ENCODE data around the gene ING4. TPM values are rescaled to one million over a fixed set of nuclear protein-coding genes. Genes with fewer than 3 reads are reported as not detected.

The ING4 gene
- polyA plus RNA-seq, 1 of the 3 experiments (the other 2 are of a cell fraction) = 96.5 TPM

DNA sequence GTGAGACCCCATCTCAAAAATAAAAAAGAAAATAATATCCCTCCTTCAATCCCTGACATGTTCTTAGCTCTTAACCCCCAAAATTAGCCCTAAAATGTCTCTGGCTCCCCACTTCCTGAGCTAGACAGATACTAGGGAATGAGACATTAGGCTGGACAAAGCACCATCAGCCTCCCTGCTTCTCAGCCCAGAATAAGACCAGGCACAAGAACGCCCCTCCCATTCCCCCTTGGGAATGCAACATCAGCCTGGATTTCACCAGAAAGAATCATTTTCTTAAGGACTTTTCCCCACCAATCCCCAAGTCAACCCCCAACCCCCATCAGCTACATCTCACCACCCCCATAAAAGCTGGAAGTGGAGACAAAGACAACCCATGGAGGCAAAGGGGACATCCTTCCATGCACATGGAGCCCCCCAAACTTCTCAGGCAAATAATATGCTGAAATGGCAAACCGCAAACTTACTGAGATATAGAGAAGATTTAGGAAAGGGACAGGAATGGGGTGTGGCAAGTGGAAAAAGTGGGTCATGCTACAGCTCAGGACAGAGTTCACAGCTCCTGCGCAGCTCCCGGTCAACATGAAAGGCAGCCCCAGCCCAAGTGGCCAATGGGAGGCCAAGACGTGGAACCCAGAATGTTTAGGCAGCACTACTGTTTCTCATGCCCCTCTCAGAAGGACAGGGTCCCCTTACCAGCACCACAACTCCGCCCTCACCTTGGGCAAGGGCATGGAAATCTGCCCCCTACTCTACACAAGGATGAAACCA lies 58.5 kb downstream of the ING4 start:
- 81% methylated on average over 5 of the region's 6 CpGs for WGBS (ENCODE audit: low lambda C conversion rate)
- CTCF ChIA-PET = interaction anchor here (0.6 to 3.5 kb wide), 11 partner anchors 16 to 206 kb away, joined by 3 to 17 read pairs (median 4); no protein-coding TSS in a partner anchor
- Histone ChIP-seq H3K4me1 (ENCODE audit: control insufficient read depth in 1 of 2, insufficient read depth in 2 of 2, low read depth in 1 of 2, low read length in 1 of 2) (peaks cover 26 to 41% of the 10 kb centered on the region in 2 experiments), H3F3A (replicated peaks; ENCODE audit: insufficient read depth) (peaks cover 25% of the 10 kb centered on the region), H3K27ac (ENCODE audit: low read depth in 2 of 2, low read length in 1 of 2) (no peak overlapping the region), H3K9me3 (no peaks in the 10 kb centered on the region), H3K27me3 (ENCODE audit: insufficient read depth) (no peaks in the 10 kb centered on the region), H3K9ac (peak overlapping the region; percentile 78), H3K4me2 (peak overlapping the region; percentile 91), H3K4me3 (ENCODE audit: low read depth in 2 of 2, low read length in 1 of 2) (peak overlapping the region; percentile 48 to 90), H2AFZ (ENCODE audit: low read depth) (no peak overlapping the region), H3K79me2 (ENCODE audit: insufficient read depth) (peaks cover 74% of the 10 kb centered on the region), H3K9me2 (no peaks in the 10 kb centered on the region), H4K20me1 (ENCODE audit: insufficient read depth) (peaks cover 47% of the 10 kb centered on the region), H3K36me3 (replicated peaks in 1 of 2; ENCODE audit: control insufficient read depth in 1 of 2, insufficient read depth in 2 of 2, low read length in 1 of 2) (peaks cover 44 to 51% of the 10 kb centered on the region in 2 experiments)
- no peak for DNase-seq
- TF ChIP-seq YY1 (IDR thresholded peaks at IDR 0.05; ENCODE audit: low read depth) (no peak), NFIC (IDR thresholded peaks at IDR 0.05; ENCODE audit: borderline replicate concordance) (no peak), SIN3A (IDR thresholded peaks at IDR 0.05; ENCODE audit: borderline replicate concordance, low read depth, low read length) (no peak), GATA2 (CRISPR knock-in tag; IDR thresholded peaks at IDR 0.05) (no peak), EP300 (IDR thresholded peaks at IDR 0.05; ENCODE audit: borderline replicate concordance in 1 of 2, low read depth in 1 of 2, low read length in 1 of 2) (no peak), FOXJ3 (CRISPR knock-in tag; IDR thresholded peaks at IDR 0.05) (no peak), ELF1 (IDR thresholded peaks at IDR 0.05) (no peak), RFX5 (IDR thresholded peaks at IDR 0.05; ENCODE audit: low read length) (no peak), TEAD4 (IDR thresholded peaks at IDR 0.05; ENCODE audit: borderline replicate concordance, insufficient read depth) (no peak), NRF1 (IDR thresholded peaks at IDR 0.05; ENCODE audit: low read depth, low read length) (no peak), GABPA (IDR thresholded peaks at IDR 0.05; ENCODE audit: low read depth) (no peak), RAD21 (IDR thresholded peaks at IDR 0.05; ENCODE audit: low read length) (no peak), RCOR1 (IDR thresholded peaks at IDR 0.05; ENCODE audit: low read length) (no peak), SMC3 (IDR thresholded peaks at IDR 0.05; ENCODE audit: low read depth, low read length) (no peak), CHD2 (IDR thresholded peaks at IDR 0.05; ENCODE audit: low read length, partially characterized antibody) (no peak), POLR2AphosphoS5 (IDR thresholded peaks at IDR 0.05; ENCODE audit: low read depth, low read length) (no peak)
- TF ChIP-seq, protein P1, sequence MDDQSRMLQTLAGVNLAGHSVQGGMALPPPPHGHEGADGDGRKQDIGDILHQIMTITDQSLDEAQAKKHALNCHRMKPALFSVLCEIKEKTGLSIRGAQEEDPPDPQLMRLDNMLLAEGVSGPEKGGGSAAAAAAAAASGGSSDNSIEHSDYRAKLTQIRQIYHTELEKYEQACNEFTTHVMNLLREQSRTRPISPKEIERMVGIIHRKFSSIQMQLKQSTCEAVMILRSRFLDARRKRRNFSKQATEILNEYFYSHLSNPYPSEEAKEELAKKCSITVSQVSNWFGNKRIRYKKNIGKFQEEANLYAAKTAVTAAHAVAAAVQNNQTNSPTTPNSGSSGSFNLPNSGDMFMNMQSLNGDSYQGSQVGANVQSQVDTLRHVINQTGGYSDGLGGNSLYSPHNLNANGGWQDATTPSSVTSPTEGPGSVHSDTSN (IDR thresholded peaks at IDR 0.05) = no peak
- TF ChIP-seq, protein P2, sequence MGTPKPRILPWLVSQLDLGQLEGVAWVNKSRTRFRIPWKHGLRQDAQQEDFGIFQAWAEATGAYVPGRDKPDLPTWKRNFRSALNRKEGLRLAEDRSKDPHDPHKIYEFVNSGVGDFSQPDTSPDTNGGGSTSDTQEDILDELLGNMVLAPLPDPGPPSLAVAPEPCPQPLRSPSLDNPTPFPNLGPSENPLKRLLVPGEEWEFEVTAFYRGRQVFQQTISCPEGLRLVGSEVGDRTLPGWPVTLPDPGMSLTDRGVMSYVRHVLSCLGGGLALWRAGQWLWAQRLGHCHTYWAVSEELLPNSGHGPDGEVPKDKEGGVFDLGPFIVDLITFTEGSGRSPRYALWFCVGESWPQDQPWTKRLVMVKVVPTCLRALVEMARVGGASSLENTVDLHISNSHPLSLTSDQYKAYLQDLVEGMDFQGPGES (IDR thresholded peaks at IDR 0.05; ENCODE audit: low read depth, low read length) = no peak
- TF ChIP-seq, protein P3, sequence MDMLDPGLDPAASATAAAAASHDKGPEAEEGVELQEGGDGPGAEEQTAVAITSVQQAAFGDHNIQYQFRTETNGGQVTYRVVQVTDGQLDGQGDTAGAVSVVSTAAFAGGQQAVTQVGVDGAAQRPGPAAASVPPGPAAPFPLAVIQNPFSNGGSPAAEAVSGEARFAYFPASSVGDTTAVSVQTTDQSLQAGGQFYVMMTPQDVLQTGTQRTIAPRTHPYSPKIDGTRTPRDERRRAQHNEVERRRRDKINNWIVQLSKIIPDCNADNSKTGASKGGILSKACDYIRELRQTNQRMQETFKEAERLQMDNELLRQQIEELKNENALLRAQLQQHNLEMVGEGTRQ (IDR thresholded peaks at IDR 0.05; ENCODE audit: borderline replicate concordance, low read depth, low read length) = no peak
- POLR2A ChIA-PET = interaction anchor here (0.6 to 1.1 kb wide), 2 partner anchors 85 to 268 kb away, joined by 3 to 5 read pairs; partner anchors contain the start of genes SPSB2 and ZNF384

Data from SK-N-SH (cell line).